Motor neuron (in vitro differentiated cells): ENCODE results near the gene GATA5. TPM values are rescaled to one million over a fixed set of nuclear protein-coding genes. Genes with fewer than 3 reads are reported as not detected.

Source experiments
- ATAC-seq, 8 experiments: fragments of 200-7000 bp; cut with Tn5 transposase; replicated peaks in 6 of 8; 2 replicates each; pipeline ENCODE4 v1.8.0; 2021; ENCODE audit warnings: mild to moderate bottlenecking in 8 of 8, moderate library complexity in 8 of 8
- H3K27ac ChIP-seq, 2 donors: fragments of 250-450 bp; sonication (Bioruptor Pico); 2 replicates each; pipeline ENCODE4 v1.9.0; 2021; ENCODE audit warnings: antibody characterized with exemption in 2 of 2, mild to moderate bottlenecking in 2 of 2, moderate library complexity in 1 of 2
- H3K4me1 ChIP-seq, 2 donors: fragments of 250-450 bp; sonication (Bioruptor Pico); replicated peaks in 1 of 2; 2 replicates each; pipeline ENCODE4 v1.6.1; 2021; ENCODE audit warnings: antibody characterized with exemption in 2 of 2, mild to moderate bottlenecking in 2 of 2, moderate library complexity in 1 of 2
- H3K4me3 ChIP-seq, 5 donors: fragments of 250-450 bp; sonication (Bioruptor Pico); 2 replicates each; pipeline ENCODE4 v1.9.0; 2021; ENCODE audit warnings: antibody characterized with exemption in 5 of 5, mild to moderate bottlenecking in 5 of 5, moderate library complexity in 4 of 5
- WGBS, 10 experiments: fragments of 450-650 bp; shearing (Covaris generic); methylation state at CpG; one replicate each; pipeline ENCODE4 v1.0.0; 2022; 5-methylcytosine and 5-hydroxymethylcytosine counted together
- in situ Hi-C, 9 experiments: fragments of 400-800 bp; cut with MboI; loops; one replicate each; pipeline ENCODE4 v1.15.0; 2021; ENCODE audit warnings: low sequenced_read_pairs in 9 of 9, low pct_unique_long_range_greater_than_20kb in 2 of 9; ENCODE audit not compliant: unreplicated experiment in 9 of 9
- total RNA-seq, 8 experiments: library from RNA; unstranded; fragments of 300-600 nt; gene quantifications; 2 replicates each; pipeline versions ENCODE4 v1.2.3 to v1.2.4, GENCODE V29; 2022

Gene GATA5
- total RNA-seq, 8 experiments from 2014 or later: 0.11 to 0.58 (median 0.19) TPM; not detected in 2

DNA sequence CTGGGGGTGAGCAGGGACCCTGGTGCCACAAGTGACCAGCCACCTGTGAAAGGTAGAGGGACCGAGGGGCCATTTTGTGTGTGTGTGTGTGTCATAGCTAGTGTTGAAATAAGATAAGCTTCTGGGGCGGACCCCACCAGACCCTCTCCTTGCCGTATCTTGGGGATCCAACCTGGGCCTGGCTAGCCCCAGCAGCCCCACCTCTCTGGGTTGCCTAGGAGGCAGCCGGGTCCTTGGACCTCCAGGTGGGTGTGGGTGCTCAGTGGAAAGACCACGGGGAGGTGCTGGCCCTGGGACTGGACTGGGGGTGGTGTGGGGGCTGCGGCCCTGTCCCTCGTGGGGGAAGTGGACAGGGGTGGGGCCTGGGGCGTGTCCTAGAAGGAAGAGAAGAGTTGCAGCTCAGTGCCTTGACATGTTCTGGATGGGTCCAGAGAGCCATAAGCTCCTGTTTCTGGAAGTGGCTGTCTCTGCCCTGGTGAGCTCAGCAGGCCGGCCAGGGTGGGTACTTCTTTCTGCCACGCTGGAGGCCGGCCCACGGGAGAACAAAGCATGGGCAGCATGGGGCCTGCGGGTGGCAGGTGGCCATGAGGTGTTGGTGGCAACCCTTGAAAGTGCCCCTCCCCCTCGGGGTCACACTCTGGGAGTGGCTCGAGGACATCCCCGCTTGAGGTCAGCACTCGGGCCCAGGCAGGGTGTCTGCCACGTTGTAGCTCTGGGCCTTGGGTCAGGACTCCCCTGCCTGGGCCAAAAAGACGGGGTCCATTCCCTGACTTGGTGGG lies 56.9 kb downstream of the GATA5 start:
- H3K27ac ChIP-seq: no peak overlapping the region
- H3K4me3 ChIP-seq: no peak overlapping the region
- in situ Hi-C loops: loop anchor here in 3 of 9 experiments (10.0 to 25.0 kb wide), 2 partner anchors 193 to 196 kb away; no protein-coding TSS in a partner anchor
- ATAC-seq: no peak
- 83% methylated on average over 2 of the region's 19 CpGs; no CpG with 5 or more reads in 9 of the 10 experiments for WGBS, 10 experiments
- peaks cover 9 to 12% of the 10 kb centered on the region in 2 donors for H3K4me1 ChIP-seq

- Histone ChIP-seq H3K27ac (no peak overlapping the region), H3K4me1 (peaks cover 2 to 6% of the 10 kb centered on the region in 2 donors), H3K4me3 (no peak overlapping the region)
- WGBS, 10 experiments: 0 to 81% (median 80%) methylated on average over 1 to 6 of the region's 25 CpGs; no CpG with 5 or more reads in 6 of the 10 experiments
- no peak for ATAC-seq
- in situ Hi-C loops: loop anchor here in 3 of 9 experiments (10.0 to 25.0 kb wide), 2 partner anchors 194 to 197 kb away; no protein-coding TSS in a partner anchor
Measured at GRCh38 chr20:62417981-62418708, 57.6 kb downstream of the GATA5 start.

- ATAC-seq: no peak
- H3K4me3 ChIP-seq: no peak overlapping the region
- H3K4me1 ChIP-seq: peaks cover 0 to 5% of the 10 kb centered on the region in 2 donors
- no peak overlapping the region for H3K27ac ChIP-seq
- in situ Hi-C loops: loop anchor here in 3 of 9 experiments (10.0 to 25.0 kb wide), 2 partner anchors 195 to 198 kb away; no protein-coding TSS in a partner anchor
- WGBS, 10 experiments: 33 to 100% (median 84%) methylated on average over 1 to 9 of the region's 43 CpGs; no CpG with 5 or more reads in 2 of the 10 experiments
Measured at GRCh38 chr20:62416651-62417637, 58.9 kb downstream of the GATA5 start.

GRCh38 chr20:62415354-62416111 lies 60.3 kb downstream of the GATA5 start:
- in situ Hi-C loops: loop anchor here in 3 of 9 experiments (10.0 to 25.0 kb wide), 2 partner anchors 197 to 199 kb away; no protein-coding TSS in a partner anchor
- Histone ChIP-seq H3K4me3 (no peak overlapping the region), H3K4me1 (peaks cover 2 to 6% of the 10 kb centered on the region in 2 donors), H3K27ac (peak overlapping the region in 1 of 2 donors; percentile 11)
- ATAC-seq: no peak
- no CpG with 5 or more reads among the region's 24 CpGs for WGBS, 10 experiments

DNA sequence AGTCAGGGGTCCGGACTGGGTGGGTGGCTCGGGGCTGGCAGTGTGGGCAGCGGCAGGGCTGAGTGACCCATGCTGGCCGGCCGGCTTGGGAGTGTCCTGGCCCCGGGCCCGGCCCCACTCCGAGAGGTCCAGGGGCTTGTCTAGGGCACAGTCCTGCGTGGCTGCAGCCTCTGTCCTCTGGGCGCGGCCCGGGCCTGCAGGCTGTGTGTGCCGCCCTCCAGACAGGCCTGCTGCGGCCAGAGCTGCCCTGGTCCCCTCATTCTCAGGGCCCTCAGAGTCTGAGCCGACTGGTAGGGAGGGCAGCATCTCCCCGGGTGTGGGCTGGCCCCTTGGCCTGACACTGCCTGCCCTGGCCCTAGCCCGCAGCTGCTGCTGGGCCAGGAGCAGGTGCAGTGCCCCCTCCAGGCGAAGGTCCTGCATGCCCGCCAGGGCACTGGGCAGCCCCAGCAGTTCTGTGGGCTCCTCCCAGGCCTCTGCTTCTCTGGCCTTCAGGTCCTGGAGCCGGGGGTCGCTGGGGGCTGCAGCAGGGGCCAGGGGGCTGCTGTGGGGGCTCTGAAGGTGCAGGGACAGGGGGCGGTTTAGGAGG lies 61.8 kb downstream of the GATA5 start:
- Histone ChIP-seq H3K4me3 (no peak overlapping the region), H3K27ac (no peak overlapping the region), H3K4me1 (peaks cover 5 to 14% of the 10 kb centered on the region in 2 donors)
- peak in 3 of 8 experiments; percentile 1 to 20 (median 16) for ATAC-seq
- 40 to 100% methylated on average over 1 of the region's 22 CpGs; no CpG with 5 or more reads in 8 of the 10 experiments for WGBS, 10 experiments
- in situ Hi-C loops: loop anchor here in 3 of 9 experiments (10.0 to 25.0 kb wide), 2 partner anchors 198 to 201 kb away; no protein-coding TSS in a partner anchor

Other genes with a start within 250 kb of the GATA5 start
- gene OSBPL2, start 237.5 kb downstream of the GATA5 start, total RNA-seq: 10 to 100 TPM; 22.4 to 33.4 (median 26.6) TPM
- 100 to 1,000 TPM in 1 of 8 experiments, 10 to 100 TPM in 7; 42.8 to 151 (median 87.9) TPM for gene ADRM1, start 173.0 kb downstream of the GATA5 start, total RNA-seq
- 10 to 100 TPM in 7 of 8 experiments, 1 to 10 TPM in 1; 9.7 to 45.4 (median 24.9) TPM for gene LAMA5, start 108.7 kb downstream of the GATA5 start, total RNA-seq
- gene RPS21, start 88.9 kb downstream of the GATA5 start, total RNA-seq: 1,000 to 10,000 TPM in 7 of 8 experiments, 100 to 1,000 TPM in 1; 960 to 3,776 (median 2,338) TPM
- 1 to 10 TPM; 1.4 to 9.6 (median 5.7) TPM for gene CABLES2, start 68.7 kb downstream of the GATA5 start, total RNA-seq
- under 1 TPM in 4 of 8 experiments, not detected in 4; 0.05 to 0.24 (median 0.17) TPM for gene RBBP8NL, start 48.5 kb downstream of the GATA5 start, total RNA-seq
- 10 to 100 TPM in 1 of 8 experiments, 1 to 10 TPM in 7; 1.0 to 14.2 (median 3.2) TPM for gene SLCO4A1, start 166.5 kb upstream of the GATA5 start, total RNA-seq
- 1 to 10 TPM in 2 of 8 experiments, under 1 TPM in 5, not detected in 1; 0.13 to 1.3 (median 0.52) TPM for gene NTSR1, start 232.8 kb upstream of the GATA5 start, total RNA-seq